Measurements from ENCODE around the gene MAP2K6.
"Not testable (repeated sequence)": the region's sequence is repeated elsewhere in the genome, so short reads cannot be mapped to it uniquely, and the experiment has no call there.

The MAP2K6 gene

GRCh38 chr17:69471406-69471805, 56.9 kb downstream of the MAP2K6 start:
- H3K36me3 ChIP-seq (ENCODE audit: control insufficient read depth in 2 of 2, insufficient read depth in 2 of 2, low read length in 2 of 2): no peaks in the 10 kb centered on the region
- peaks cover 2% of the 10 kb centered on the region for H3K4me1 ChIP-seq (ENCODE audit: control insufficient read depth, insufficient read depth, low read length)
- H3K27ac ChIP-seq (ENCODE audit: low read length): no peak overlapping the region
- no peak overlapping the region for H3K9ac ChIP-seq (ENCODE audit: low read length in 2 of 2)
- H3K9me3 ChIP-seq (ENCODE audit: control insufficient read depth in 2 of 2, low read length in 2 of 2): no peaks in the 10 kb centered on the region
- no peaks in the 10 kb centered on the region for H3K27me3 ChIP-seq (ENCODE audit: control insufficient read depth in 1 of 2, insufficient read depth in 2 of 2, low read length in 2 of 2)
- H3K4me3 ChIP-seq (ENCODE audit: low read length in 2 of 2): no peak overlapping the region

GRCh38 chr17:69473841-69474831, 59.6 kb downstream of the MAP2K6 start:
- H3K9me3 ChIP-seq (ENCODE audit: control insufficient read depth in 2 of 2, low read length in 2 of 2): no peaks in the 10 kb centered on the region
- H3K36me3 ChIP-seq (ENCODE audit: control insufficient read depth in 2 of 2, insufficient read depth in 2 of 2, low read length in 2 of 2): no peaks in the 10 kb centered on the region
- no peak overlapping the region for H3K4me3 ChIP-seq (ENCODE audit: low read length in 2 of 2)
- H3K4me1 ChIP-seq (ENCODE audit: control insufficient read depth, insufficient read depth, low read length): peaks cover 2% of the 10 kb centered on the region
- H3K9ac ChIP-seq (ENCODE audit: low read length in 2 of 2): no peak overlapping the region
- H3K27ac ChIP-seq (ENCODE audit: low read length): no peak overlapping the region
- no peaks in the 10 kb centered on the region for H3K27me3 ChIP-seq (ENCODE audit: control insufficient read depth in 1 of 2, insufficient read depth in 2 of 2, low read length in 2 of 2)

GRCh38 chr17:69477204-69477902, 62.9 kb downstream of the MAP2K6 start:
- Histone ChIP-seq H3K27ac (ENCODE audit: low read length) (no peak overlapping the region), H3K9ac (ENCODE audit: low read length in 2 of 2) (no peak overlapping the region), H3K4me1 (ENCODE audit: control insufficient read depth, insufficient read depth, low read length) (peaks cover 2% of the 10 kb centered on the region), H3K9me3 (ENCODE audit: control insufficient read depth in 2 of 2, low read length in 2 of 2) (no peaks in the 10 kb centered on the region), H3K27me3 (ENCODE audit: control insufficient read depth in 1 of 2, insufficient read depth in 2 of 2, low read length in 2 of 2) (no peaks in the 10 kb centered on the region), H3K4me3 (ENCODE audit: low read length in 2 of 2) (no peak overlapping the region), H3K36me3 (ENCODE audit: control insufficient read depth in 2 of 2, insufficient read depth in 2 of 2, low read length in 2 of 2) (no peaks in the 10 kb centered on the region)

- H3K4me1 ChIP-seq (ENCODE audit: control insufficient read depth, insufficient read depth, low read length): peaks cover 2% of the 10 kb centered on the region
- H3K27ac ChIP-seq (ENCODE audit: low read length): no peak overlapping the region
- no peak overlapping the region for H3K9ac ChIP-seq (ENCODE audit: low read length in 2 of 2)
- H3K9me3 ChIP-seq (ENCODE audit: control insufficient read depth in 2 of 2, low read length in 2 of 2): no peaks in the 10 kb centered on the region
- H3K36me3 ChIP-seq (ENCODE audit: control insufficient read depth in 2 of 2, insufficient read depth in 2 of 2, low read length in 2 of 2): no peaks in the 10 kb centered on the region
- H3K4me3 ChIP-seq (ENCODE audit: low read length in 2 of 2): no peak overlapping the region
- H3K27me3 ChIP-seq (ENCODE audit: control insufficient read depth in 1 of 2, insufficient read depth in 2 of 2, low read length in 2 of 2): no peaks in the 10 kb centered on the region
Measured at GRCh38 chr17:69477903-69478266, 63.4 kb downstream of the MAP2K6 start.

- H3K4me1 ChIP-seq (ENCODE audit: control insufficient read depth, insufficient read depth, low read length): peaks cover 2% of the 10 kb centered on the region
- H3K4me3 ChIP-seq (ENCODE audit: low read length in 2 of 2): no peak overlapping the region
- H3K27me3 ChIP-seq (ENCODE audit: control insufficient read depth in 1 of 2, insufficient read depth in 2 of 2, low read length in 2 of 2): no peaks in the 10 kb centered on the region
- H3K36me3 ChIP-seq (ENCODE audit: control insufficient read depth in 2 of 2, insufficient read depth in 2 of 2, low read length in 2 of 2): no peaks in the 10 kb centered on the region
- H3K9me3 ChIP-seq (ENCODE audit: control insufficient read depth in 2 of 2, low read length in 2 of 2): no peaks in the 10 kb centered on the region
- no peak overlapping the region for H3K9ac ChIP-seq (ENCODE audit: low read length in 2 of 2)
- no peak overlapping the region for H3K27ac ChIP-seq (ENCODE audit: low read length)
Measured at GRCh38 chr17:69478916-69479315, 64.4 kb downstream of the MAP2K6 start.

GRCh38 chr17:69479756-69480155, 65.3 kb downstream of the MAP2K6 start:
- H3K9me3 ChIP-seq (ENCODE audit: control insufficient read depth in 2 of 2, low read length in 2 of 2); H3K4me3 ChIP-seq (ENCODE audit: low read length in 2 of 2); H3K4me1 ChIP-seq (ENCODE audit: control insufficient read depth, insufficient read depth, low read length); H3K36me3 ChIP-seq (ENCODE audit: control insufficient read depth in 2 of 2, insufficient read depth in 2 of 2, low read length in 2 of 2); H3K27me3 ChIP-seq (ENCODE audit: control insufficient read depth in 1 of 2, insufficient read depth in 2 of 2, low read length in 2 of 2); H3K27ac ChIP-seq (ENCODE audit: low read length); H3K9ac ChIP-seq (ENCODE audit: low read length in 2 of 2): not testable (repeated sequence)

GRCh38 chr17:69480245-69480644, 65.7 kb downstream of the MAP2K6 start:
- Histone ChIP-seq H3K9me3 (ENCODE audit: control insufficient read depth in 2 of 2, low read length in 2 of 2) (no peaks in the 10 kb centered on the region), H3K4me3 (ENCODE audit: low read length in 2 of 2) (no peak overlapping the region), H3K27ac (ENCODE audit: low read length) (no peak overlapping the region)

GRCh38 chr17:69485251-69485661, 70.8 kb downstream of the MAP2K6 start:
- Histone ChIP-seq H3K4me1 (ENCODE audit: control insufficient read depth, insufficient read depth, low read length) (no peaks in the 10 kb centered on the region), H3K27ac (ENCODE audit: low read length) (no peak overlapping the region), H3K36me3 (ENCODE audit: control insufficient read depth in 2 of 2, insufficient read depth in 2 of 2, low read length in 2 of 2) (no peaks in the 10 kb centered on the region), H3K27me3 (ENCODE audit: control insufficient read depth in 1 of 2, insufficient read depth in 2 of 2, low read length in 2 of 2) (no peaks in the 10 kb centered on the region), H3K4me3 (ENCODE audit: low read length in 2 of 2) (no peak overlapping the region), H3K9ac (ENCODE audit: low read length in 2 of 2) (no peak overlapping the region), H3K9me3 (ENCODE audit: control insufficient read depth in 2 of 2, low read length in 2 of 2) (no peaks in the 10 kb centered on the region)

More at GRCh38 chr17:69480245-69480644, 65.7 kb downstream of the MAP2K6 start:
- no peak overlapping the region for H3K9ac ChIP-seq (ENCODE audit: low read length in 2 of 2)
- H3K27me3 ChIP-seq (ENCODE audit: control insufficient read depth in 1 of 2, insufficient read depth in 2 of 2, low read length in 2 of 2): no peaks in the 10 kb centered on the region
- no peaks in the 10 kb centered on the region for H3K4me1 ChIP-seq (ENCODE audit: control insufficient read depth, insufficient read depth, low read length)
- no peaks in the 10 kb centered on the region for H3K36me3 ChIP-seq (ENCODE audit: control insufficient read depth in 2 of 2, insufficient read depth in 2 of 2, low read length in 2 of 2)

GRCh38 chr17:69485901-69486643, 71.6 kb downstream of the MAP2K6 start:
- H3K4me1 ChIP-seq (ENCODE audit: control insufficient read depth, insufficient read depth, low read length): no peaks in the 10 kb centered on the region
- no peaks in the 10 kb centered on the region for H3K36me3 ChIP-seq (ENCODE audit: control insufficient read depth in 2 of 2, insufficient read depth in 2 of 2, low read length in 2 of 2)
- H3K9ac ChIP-seq (ENCODE audit: low read length in 2 of 2): no peak overlapping the region
- no peaks in the 10 kb centered on the region for H3K9me3 ChIP-seq (ENCODE audit: control insufficient read depth in 2 of 2, low read length in 2 of 2)
- no peaks in the 10 kb centered on the region for H3K27me3 ChIP-seq (ENCODE audit: control insufficient read depth in 1 of 2, insufficient read depth in 2 of 2, low read length in 2 of 2)
- H3K27ac ChIP-seq (ENCODE audit: low read length): no peak overlapping the region
- H3K4me3 ChIP-seq (ENCODE audit: low read length in 2 of 2): no peak overlapping the region

- H3K4me3 ChIP-seq (ENCODE audit: low read length in 2 of 2): no peak overlapping the region
- H3K27ac ChIP-seq (ENCODE audit: low read length): no peak overlapping the region
- no peaks in the 10 kb centered on the region for H3K36me3 ChIP-seq (ENCODE audit: control insufficient read depth in 2 of 2, insufficient read depth in 2 of 2, low read length in 2 of 2)
- H3K9ac ChIP-seq (ENCODE audit: low read length in 2 of 2): no peak overlapping the region
- no peaks in the 10 kb centered on the region for H3K4me1 ChIP-seq (ENCODE audit: control insufficient read depth, insufficient read depth, low read length)
- H3K27me3 ChIP-seq (ENCODE audit: control insufficient read depth in 1 of 2, insufficient read depth in 2 of 2, low read length in 2 of 2): no peaks in the 10 kb centered on the region
- H3K9me3 ChIP-seq (ENCODE audit: control insufficient read depth in 2 of 2, low read length in 2 of 2): no peaks in the 10 kb centered on the region
Measured at GRCh38 chr17:69486779-69487637, 72.5 kb downstream of the MAP2K6 start.

Measured in stomach smooth muscle (tissue), 2 donors.